Measurements from ENCODE around the gene FIZ1.

Gene FIZ1

GRCh38 chr19:55611983-55612645, 12.8 kb upstream of the FIZ1 start:
- no peak for DNase-seq

GRCh38 chr19:55611300-55611982, 12.1 kb upstream of the FIZ1 start:
- DNase-seq, result no peak

- no peak for DNase-seq
These were observed 10.0 kb upstream of the FIZ1 start for GRCh38 chr19:55609326-55609725.

- no peak for DNase-seq
These were observed 7.5 kb upstream of the FIZ1 start for GRCh38 chr19:55606817-55607216.

GRCh38 chr19:55606471-55606787, 7.1 kb upstream of the FIZ1 start:
- no peak for DNase-seq

GRCh38 chr19:55605637-55606470, 6.5 kb upstream of the FIZ1 start, which contains the start of gene ZNF865:
Gene ZNF865 (plus strand): TSS chr19:55605647. CDS start chr19:55613619, 7,972 bp downstream.
- peak; percentile 62 for DNase-seq

- DNase-seq, result peak; percentile 93
These were observed 5.9 kb upstream of the FIZ1 start for GRCh38 chr19:55605207-55605636.

GRCh38 chr19:55603581-55604292, 4.4 kb upstream of the FIZ1 start:
- DNase-seq, result no peak

- DNase-seq, result no peak
These were observed 3.8 kb upstream of the FIZ1 start for GRCh38 chr19:55603115-55603514.

- no peak for DNase-seq
These were observed 3.0 kb upstream of the FIZ1 start for GRCh38 chr19:55602104-55603001.

GRCh38 chr19:55601084-55601483, 1.8 kb upstream of the FIZ1 start:
- DNase-seq, result no peak

GRCh38 chr19:55600662-55601028, 1.3 kb upstream of the FIZ1 start:
- DNase-seq, result no peak

GRCh38 chr19:55599842-55600661, 735 bp upstream of the FIZ1 start, which contains the start of gene ZNF524:
Gene ZNF524 (plus strand): TSS chr19:55600288. CDS start chr19:55602113, 1,825 bp downstream.
- peak; percentile 98 for DNase-seq

GRCh38 chr19:55598719-55599467, 424 bp downstream of the FIZ1 start:
- DNase-seq, result peak; percentile 88

GRCh38 chr19:55598034-55598433, 1.3 kb downstream of the FIZ1 start:
- no peak for DNase-seq

- no peak for DNase-seq
These were observed 1.8 kb downstream of the FIZ1 start for GRCh38 chr19:55597501-55597921.

- DNase-seq, result no peak
These were observed 3.0 kb downstream of the FIZ1 start for GRCh38 chr19:55596304-55596703.

GRCh38 chr19:55594996-55595545, 4.2 kb downstream of the FIZ1 start:
- DNase-seq, result no peak

GRCh38 chr19:55593096-55593772, 6.1 kb downstream of the FIZ1 start:
- DNase-seq, result no peak

Measured in midbrain (tissue), 1 donor.